Peyer's patch (tissue), 4 donors: ENCODE results near the gene HSD17B11.

ENCODE experiments used
- POLR2A ChIP-seq, 2 donors: fragments of 450-650 bp; IDR thresholded peaks; one replicate each; pipeline ENCODE4 v1.5.1; 2017; ENCODE audit warnings: antibody characterized with exemption in 2 of 2, mild to moderate bottlenecking in 2 of 2, moderate library complexity in 2 of 2
- TF ChIP-seq, protein P1 (sequence below), 6 experiments: fragments of 450-650 bp in 4 of 6; fragments of 200-600 bp in 2 of 6; sonication (generic) in 1 of 6; IDR thresholded peaks; one replicate each; pipeline ENCODE4 v1.5.1; 2017 to 2019; ENCODE audit warnings: antibody characterized with exemption in 6 of 6, mild to moderate bottlenecking in 3 of 6, moderate library complexity in 1 of 6

DNA sequence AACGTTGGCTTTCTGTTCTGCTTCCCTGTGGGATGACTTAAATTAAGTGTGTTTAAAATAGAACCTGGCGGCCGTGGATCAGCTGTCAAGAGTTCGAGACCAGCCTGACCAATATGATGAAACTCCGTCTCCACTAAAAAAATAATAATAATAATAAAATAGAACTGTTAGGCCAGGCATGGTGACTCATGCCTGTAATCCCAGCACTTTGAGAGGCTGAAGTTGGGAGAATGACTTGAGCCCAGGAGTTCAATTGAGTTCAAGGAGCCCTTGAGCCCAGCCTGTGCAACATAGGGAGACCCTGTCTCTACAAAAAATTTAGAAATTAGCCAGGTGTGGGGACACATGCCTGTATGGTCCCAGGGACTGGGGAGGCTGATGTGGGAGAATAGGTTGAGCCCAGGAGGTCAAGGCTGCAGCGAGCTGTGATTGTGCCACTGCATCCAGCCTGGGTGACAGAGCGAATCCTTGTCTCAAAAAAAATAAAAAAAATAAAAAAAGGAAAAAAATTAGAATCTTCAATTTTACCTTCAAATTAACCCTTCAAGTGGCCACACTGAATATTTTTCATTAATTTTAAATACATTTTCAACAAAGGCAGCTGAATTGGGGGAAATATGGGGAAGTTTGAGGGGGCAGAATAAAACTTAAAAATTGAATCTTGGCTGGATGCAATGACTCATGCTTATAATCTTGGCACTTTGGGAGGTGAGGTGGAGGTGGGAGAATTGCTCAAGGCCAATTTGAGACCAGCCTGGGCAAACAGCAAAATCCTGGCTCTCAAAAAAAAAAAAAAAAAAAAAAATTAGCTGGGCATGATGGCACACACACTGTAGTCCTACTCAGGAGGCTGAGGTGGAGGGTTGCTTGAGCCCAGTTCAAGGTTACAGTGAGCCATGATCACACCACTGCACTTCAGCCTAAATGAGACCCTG, 36.6 kb downstream of the HSD17B11 start:
- TF ChIP-seq, protein P1, sequence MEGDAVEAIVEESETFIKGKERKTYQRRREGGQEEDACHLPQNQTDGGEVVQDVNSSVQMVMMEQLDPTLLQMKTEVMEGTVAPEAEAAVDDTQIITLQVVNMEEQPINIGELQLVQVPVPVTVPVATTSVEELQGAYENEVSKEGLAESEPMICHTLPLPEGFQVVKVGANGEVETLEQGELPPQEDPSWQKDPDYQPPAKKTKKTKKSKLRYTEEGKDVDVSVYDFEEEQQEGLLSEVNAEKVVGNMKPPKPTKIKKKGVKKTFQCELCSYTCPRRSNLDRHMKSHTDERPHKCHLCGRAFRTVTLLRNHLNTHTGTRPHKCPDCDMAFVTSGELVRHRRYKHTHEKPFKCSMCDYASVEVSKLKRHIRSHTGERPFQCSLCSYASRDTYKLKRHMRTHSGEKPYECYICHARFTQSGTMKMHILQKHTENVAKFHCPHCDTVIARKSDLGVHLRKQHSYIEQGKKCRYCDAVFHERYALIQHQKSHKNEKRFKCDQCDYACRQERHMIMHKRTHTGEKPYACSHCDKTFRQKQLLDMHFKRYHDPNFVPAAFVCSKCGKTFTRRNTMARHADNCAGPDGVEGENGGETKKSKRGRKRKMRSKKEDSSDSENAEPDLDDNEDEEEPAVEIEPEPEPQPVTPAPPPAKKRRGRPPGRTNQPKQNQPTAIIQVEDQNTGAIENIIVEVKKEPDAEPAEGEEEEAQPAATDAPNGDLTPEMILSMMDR (IDR thresholded peaks at IDR 0.05) = no peak
- no peak for TF ChIP-seq POLR2A (IDR thresholded peaks at IDR 0.05)
